ENCODE data around the gene TMPRSS12.
"Not testable (repeated sequence)": the region's sequence is repeated elsewhere in the genome, so short reads cannot be mapped to it uniquely, and the experiment has no call there.

TMPRSS12 gene

GRCh38 chr12:50855679-50856078 is 13.0 kb downstream of the TMPRSS12 start:
- in situ Hi-C loops (cut with MboI; ENCODE audit: low sequenced_read_pairs): not testable (repeated sequence)

- in situ Hi-C loops (cut with MboI; ENCODE audit: low sequenced_read_pairs): no loop called here
These were observed 17.0 kb downstream of the TMPRSS12 start for GRCh38 chr12:50859621-50860310.

- in situ Hi-C loops (cut with MboI; ENCODE audit: low sequenced_read_pairs): no loop called here
These were observed 19.6 kb downstream of the TMPRSS12 start for GRCh38 chr12:50862316-50862715.

DNA sequence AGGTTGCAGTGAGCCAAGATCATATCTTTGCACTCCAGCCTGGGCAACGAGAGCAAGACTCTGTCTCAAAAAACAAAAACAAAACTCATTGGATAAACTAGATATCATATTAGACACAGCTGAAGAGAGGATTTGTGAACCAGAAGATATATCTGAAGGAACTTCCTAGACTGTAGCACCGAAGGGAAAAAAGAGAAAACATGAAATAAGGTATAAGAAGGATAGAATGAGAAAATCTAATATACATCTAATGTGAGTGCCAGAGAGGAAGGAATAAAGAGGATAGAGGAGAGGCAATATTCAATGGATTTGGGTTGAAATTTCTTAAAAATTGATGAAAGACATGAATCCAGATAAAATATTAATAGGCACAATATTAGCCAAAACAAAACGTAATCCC is 22.5 kb downstream of the TMPRSS12 start:
- in situ Hi-C loops (cut with MboI; ENCODE audit: low sequenced_read_pairs): no loop called here

GRCh38 chr12:50868881-50869280 is 26.2 kb downstream of the TMPRSS12 start:
- in situ Hi-C loops (cut with MboI; ENCODE audit: low sequenced_read_pairs): not testable (repeated sequence)

GRCh38 chr12:50882563-50882962 is 39.8 kb downstream of the TMPRSS12 start:
- in situ Hi-C loops (cut with MboI; ENCODE audit: low sequenced_read_pairs): no loop called here

GRCh38 chr12:50887191-50887590 is 44.5 kb downstream of the TMPRSS12 start:
- in situ Hi-C loops (cut with MboI; ENCODE audit: low sequenced_read_pairs): no loop called here

DNA sequence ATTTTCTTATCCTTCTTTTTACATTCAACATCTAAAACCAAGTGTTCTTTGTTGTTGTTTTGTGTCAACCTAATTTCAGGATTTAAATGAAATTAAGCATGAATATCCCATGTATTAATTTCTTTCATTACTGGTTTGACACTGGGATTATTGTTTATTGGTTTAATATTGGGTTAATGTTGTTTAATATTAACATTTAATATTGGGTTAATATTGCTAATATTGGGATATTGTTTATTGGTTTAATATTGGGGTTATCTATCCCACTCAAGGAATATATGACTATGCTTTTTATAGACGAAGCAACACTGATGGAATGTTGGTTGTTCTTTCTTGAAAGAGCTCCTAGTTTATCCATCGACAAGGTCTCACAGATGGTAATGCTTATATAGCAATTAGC is 45.9 kb downstream of the TMPRSS12 start:
- in situ Hi-C loops (cut with MboI; ENCODE audit: low sequenced_read_pairs): no loop called here

DNA sequence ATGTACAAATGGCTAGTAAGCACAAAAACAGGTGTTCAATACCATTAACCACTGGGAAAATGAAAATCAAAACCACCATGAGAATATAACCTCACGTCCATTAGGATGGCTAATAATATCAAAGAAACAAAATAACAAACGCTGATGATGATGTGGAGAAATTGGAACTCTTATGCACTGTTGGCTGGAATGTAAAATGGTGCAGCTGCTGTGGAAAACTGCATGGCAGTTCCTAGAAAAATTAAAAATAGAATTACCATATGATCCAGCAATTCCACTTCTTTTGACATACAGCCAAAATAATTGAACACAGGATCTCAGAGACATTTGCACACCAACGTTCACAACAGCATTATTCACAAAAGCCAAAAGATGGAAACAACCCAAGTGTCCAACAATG is 51.5 kb downstream of the TMPRSS12 start:
- in situ Hi-C loops (cut with MboI; ENCODE audit: low sequenced_read_pairs): no loop called here

GRCh38 chr12:50901685-50902113 is 59.0 kb downstream of the TMPRSS12 start:
- in situ Hi-C loops (cut with MboI; ENCODE audit: low sequenced_read_pairs): no loop called here

DNA sequence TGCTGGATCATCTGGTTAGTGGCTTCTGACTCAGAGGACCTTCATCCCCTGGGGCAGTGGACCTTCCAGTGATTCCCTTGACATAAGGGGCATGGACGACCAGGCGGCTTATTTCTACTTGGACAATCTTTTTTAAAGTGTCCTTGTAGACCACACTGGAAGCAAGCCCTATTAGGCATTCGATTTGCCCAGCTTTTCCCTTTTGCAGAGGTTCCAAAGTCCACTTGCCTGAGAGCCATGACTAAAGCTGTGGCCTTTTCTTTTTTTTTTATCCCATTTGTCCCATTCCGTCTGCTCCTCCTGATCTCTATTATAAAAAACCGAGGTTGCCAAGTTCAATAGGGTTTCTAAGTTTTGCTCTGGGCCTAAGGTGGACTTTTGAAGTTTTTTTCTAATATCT is 65.8 kb downstream of the TMPRSS12 start:
- in situ Hi-C loops (cut with MboI; ENCODE audit: low sequenced_read_pairs): not testable (repeated sequence)

- in situ Hi-C loops (cut with MboI; ENCODE audit: low sequenced_read_pairs): not testable (repeated sequence)
These were observed 69.6 kb downstream of the TMPRSS12 start for GRCh38 chr12:50912361-50912760.

DNA sequence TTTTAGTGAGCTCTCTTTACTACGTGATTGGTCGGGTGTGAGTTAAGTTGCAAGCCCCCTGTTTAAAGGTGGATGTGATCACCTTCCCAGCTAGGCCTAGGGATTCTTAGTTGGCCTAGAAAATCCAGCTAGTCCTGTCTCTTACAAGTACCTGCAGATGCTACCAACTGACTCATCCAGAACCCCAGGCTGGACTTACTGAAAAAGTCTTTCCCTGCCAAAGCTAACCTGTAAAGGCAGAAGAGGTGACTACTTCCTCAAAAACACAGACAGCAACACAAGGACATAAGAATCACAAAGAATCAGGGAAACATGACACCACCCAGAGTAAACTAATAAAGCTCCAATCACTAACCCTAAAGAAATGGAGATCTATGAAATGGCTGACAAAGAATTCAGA is 70.5 kb downstream of the TMPRSS12 start:
- in situ Hi-C loops (cut with MboI; ENCODE audit: low sequenced_read_pairs): no loop called here

DNA sequence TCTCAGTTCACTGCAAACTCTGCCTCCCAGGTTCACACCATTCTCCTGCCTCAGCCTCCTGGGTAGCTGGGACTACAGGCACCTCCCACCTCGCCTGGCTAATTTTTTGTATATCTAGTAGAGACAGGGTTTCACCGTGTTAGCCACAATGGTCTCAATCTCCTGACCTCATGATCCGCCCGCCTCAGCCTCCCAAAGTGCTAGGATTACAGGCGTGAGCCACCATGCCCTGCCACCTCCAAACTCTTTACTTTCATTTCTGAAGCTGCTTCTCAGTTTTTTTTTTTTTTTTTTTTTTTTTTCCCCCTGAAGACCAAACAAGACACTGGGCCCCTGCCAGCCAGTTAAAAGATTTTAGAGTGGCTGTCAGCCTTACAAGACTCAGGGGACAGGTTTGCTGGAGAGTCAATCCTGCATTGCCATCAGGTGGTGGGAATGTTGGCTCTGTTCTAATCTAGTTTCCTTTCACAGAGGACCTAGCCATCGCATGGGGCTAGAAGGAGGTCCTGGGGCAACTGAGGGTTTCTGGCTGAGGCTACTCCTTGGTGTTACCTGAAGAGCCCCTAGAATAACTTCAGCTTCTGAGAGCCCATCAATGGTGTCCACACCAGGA is 72.3 kb downstream of the TMPRSS12 start:
- in situ Hi-C loops (cut with MboI; ENCODE audit: low sequenced_read_pairs): no loop called here

DNA sequence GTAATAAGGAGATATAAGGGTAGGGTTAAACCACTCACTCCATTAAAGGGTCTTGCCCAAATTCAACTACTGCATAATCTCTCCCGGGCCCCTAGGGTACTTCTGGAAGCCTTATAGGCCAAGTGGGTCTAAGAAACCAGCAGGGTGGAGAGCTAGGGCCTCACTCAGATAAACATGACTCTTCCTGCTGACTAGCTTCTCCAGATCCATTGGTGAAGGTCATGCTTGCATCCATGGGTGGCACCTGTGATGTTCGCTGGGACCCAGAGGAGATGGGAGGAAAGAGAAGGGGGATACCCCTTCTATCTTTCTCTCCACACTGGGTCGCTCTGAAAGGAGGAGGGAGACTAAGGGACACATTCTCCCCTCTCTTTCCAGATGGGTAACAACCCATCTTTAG is 73.6 kb downstream of the TMPRSS12 start:
- in situ Hi-C loops (cut with MboI; ENCODE audit: low sequenced_read_pairs): no loop called here

GRCh38 chr12:50918584-50919316 is 76.0 kb downstream of the TMPRSS12 start:
- in situ Hi-C loops (cut with MboI; ENCODE audit: low sequenced_read_pairs): no loop called here

DNA sequence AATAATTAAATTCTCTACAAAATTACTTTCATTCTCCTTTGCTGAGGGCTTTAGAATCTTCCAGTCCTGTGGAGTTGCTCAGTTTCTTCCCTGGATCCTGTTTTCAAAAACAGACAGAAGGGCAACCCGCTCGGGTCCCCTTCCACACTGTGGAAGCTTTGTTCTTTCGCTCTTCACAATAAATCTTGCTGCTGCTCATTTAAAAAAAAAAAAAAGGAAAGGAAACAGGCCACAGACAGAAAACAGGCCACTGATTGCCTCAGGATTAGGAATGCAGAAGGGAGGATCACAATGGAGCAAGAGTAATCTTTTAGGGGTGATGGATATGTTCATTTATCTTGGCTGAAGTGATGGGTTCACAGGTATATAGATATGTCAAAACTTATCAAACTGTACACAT is 80.1 kb downstream of the TMPRSS12 start:
- in situ Hi-C loops (cut with MboI; ENCODE audit: low sequenced_read_pairs): no loop called here

DNA sequence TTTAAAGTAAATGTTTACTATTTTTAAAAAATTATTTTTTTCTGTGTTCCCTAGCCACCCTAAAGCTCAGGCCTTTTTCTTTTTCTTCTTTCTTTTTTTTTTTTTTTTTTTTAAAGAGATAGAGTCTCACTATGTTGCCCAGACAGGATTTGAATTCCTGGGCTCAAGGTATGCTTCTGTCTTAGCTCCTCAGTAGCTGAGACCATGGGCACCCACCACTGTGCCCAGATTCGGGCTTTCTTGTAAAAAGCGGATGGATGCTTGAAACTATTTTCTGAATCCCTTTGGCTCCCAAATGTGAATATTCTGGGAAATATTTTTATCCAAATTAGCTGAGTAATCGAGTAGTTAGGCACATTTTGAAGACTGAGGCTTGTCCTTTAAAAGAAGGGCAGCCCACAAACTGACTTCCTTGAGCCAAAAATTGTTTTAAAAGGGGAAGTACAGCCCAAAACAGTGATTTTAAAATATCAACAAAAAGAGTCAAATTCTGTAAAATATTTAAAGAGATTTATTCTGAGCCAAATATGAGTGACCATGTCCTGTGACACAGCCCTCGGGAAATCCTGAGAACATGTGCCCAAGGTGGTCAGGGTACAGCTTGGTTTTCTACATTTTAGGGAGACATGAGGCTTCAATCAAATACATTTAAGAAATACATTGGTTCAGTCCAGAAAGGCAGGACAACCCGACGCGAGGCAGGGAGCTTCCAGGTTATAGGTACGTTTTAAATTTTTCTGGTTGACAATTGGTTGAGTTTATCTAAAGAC is 80.8 kb downstream of the TMPRSS12 start:
- in situ Hi-C loops (cut with MboI; ENCODE audit: low sequenced_read_pairs): no loop called here

DNA sequence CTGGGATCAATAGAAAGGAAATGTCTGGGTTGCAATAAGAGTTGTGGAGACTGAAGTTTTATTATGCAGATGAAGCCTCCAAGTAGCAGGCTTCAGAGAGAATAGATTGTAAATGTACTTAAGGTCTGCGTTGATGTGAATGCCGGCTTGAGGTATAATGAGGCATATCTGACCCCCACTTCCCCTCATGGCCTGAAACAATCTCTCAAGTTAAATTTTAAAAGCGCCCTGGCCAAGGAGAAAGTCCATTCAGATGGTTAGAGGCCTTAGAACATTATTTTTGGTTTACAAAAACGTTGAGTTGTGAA is 81.4 kb downstream of the TMPRSS12 start:
- in situ Hi-C loops (cut with MboI; ENCODE audit: low sequenced_read_pairs): no loop called here

GRCh38 chr12:50924439-50925341 is 82.0 kb downstream of the TMPRSS12 start:
- in situ Hi-C loops (cut with MboI; ENCODE audit: low sequenced_read_pairs): no loop called here

DNA sequence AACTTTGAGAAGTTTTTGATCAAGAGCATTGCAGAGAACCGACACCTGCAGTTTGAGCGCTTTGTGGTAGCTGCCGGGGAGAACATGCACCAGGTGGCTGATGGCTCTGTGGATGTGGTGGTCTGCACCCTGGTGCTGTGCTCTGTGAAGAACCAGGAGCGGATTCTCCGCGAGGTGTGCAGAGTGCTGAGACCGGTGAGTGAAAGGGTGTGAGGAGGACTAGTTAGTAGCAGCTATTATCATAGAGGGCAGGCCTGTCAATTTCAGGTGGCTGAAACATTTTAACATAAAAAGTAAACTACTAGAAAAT is 82.6 kb downstream of the TMPRSS12 start:
- in situ Hi-C loops (cut with MboI; ENCODE audit: low sequenced_read_pairs): no loop called here
